ENCODE results near the gene TCEAL5. TPM values are rescaled to one million over a fixed set of nuclear protein-coding genes. Genes with fewer than 3 reads are reported as not detected.
A peak's percentile ranks its signal among the peaks of the same experiment; 100 is the strongest.

TCEAL5 gene
- total and polyA plus RNA-seq, 2 of the 8 experiments (the other 6 are each of a cell fraction or from before 2014, with no cell fraction given), result 0.17 to 6.6 TPM

DNA sequence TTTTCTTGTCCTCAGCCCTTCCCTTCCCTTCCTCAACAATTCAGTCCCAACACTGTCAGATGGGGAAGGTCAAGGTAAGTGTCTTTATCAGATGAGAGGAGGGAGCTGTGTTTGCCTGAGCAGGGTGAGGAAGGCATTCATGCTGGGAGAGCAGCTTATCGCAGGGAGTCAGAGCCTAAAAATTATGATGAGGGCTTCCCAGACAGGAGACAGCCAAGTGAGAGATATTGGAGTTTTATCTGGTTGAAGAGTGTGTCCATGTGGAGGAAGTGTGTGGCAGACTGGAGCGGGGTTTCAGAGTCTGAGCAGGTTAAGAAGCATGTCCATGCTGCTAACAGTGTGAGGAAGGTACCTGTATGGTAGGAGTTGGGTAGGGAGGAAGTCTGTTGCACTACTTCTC lies 43.3 kb downstream of the TCEAL5 start:
- CTCF ChIA-PET (ENCODE audit: partially characterized antibody), result interaction anchor here (1.0 kb wide), 1 partner anchor 17 kb away, joined by 3 read pairs; no protein-coding TSS in a partner anchor
- WGBS, 2 experiments (ENCODE audit: extremely low coverage in 1 of 2, insufficient coverage in 1 of 2, insufficient read length in 1 of 2, insufficient replicate concordance in 2 of 2, low coverage in 1 of 2, low lambda C conversion rate in 2 of 2, missing lambda C conversion rate in 1 of 2), result 94% methylated on average over 2 of the region's 2 CpGs; no CpG with 5 or more reads in 1 of the 2 experiments
- H3K9me3 ChIP-seq (ENCODE audit: insufficient read depth in 2 of 2, low read depth in 1 of 2, low read length in 1 of 2), result no peaks in the 10 kb centered on the region
- no peak overlapping the region for H3K9ac ChIP-seq (replicated peaks in 1 of 4; ENCODE audit: extremely low read depth in 1 of 4, low read depth in 3 of 4, low read length in 3 of 4)
- H2BK15ac ChIP-seq (ENCODE audit: low read length), result no peak overlapping the region
- H4K20me1 ChIP-seq (replicated peaks in 1 of 2; ENCODE audit: control insufficient read depth in 1 of 2, insufficient read depth in 2 of 2, low read length in 2 of 2), result no peaks in the 10 kb centered on the region
- H3K4me2 ChIP-seq (ENCODE audit: insufficient read depth in 1 of 2, low read depth in 2 of 2, low read length in 2 of 2), result no peak overlapping the region
- no peak overlapping the region for H3K4ac ChIP-seq (replicated peaks; ENCODE audit: insufficient read length, low read depth, low read length)
- no peaks in the 10 kb centered on the region for H3K4me1 ChIP-seq (replicated peaks in 1 of 4; ENCODE audit: control insufficient read depth in 3 of 4, insufficient read depth in 4 of 4, low read length in 3 of 4)
- no peaks in the 10 kb centered on the region for H3K79me1 ChIP-seq (ENCODE audit: low read depth, low read length)
- H2BK120ac ChIP-seq (replicated peaks; ENCODE audit: low read depth, low read length), result no peak overlapping the region
- H4K91ac ChIP-seq (replicated peaks; ENCODE audit: insufficient read length, low read length), result peak overlapping the region; percentile 65
- H3K23ac ChIP-seq (ENCODE audit: insufficient read length), result no peak overlapping the region
- DNase-seq (ENCODE audit: low read depth in 1 of 2, low spot score in 2 of 2), result no peak
- H3K18ac ChIP-seq (ENCODE audit: extremely low read depth, low read length), result no peak overlapping the region
- no peak overlapping the region for H2BK12ac ChIP-seq (ENCODE audit: low read depth, low read length)
- H3K27me3 ChIP-seq (replicated peaks in 1 of 4; ENCODE audit: control insufficient read depth in 3 of 4, extremely low read depth in 1 of 4, insufficient read depth in 3 of 4, low read length in 3 of 4), result no peaks in the 10 kb centered on the region
- H3K79me2 ChIP-seq (ENCODE audit: control insufficient read depth in 1 of 2, insufficient read depth in 2 of 2, low read length in 2 of 2), result no peaks in the 10 kb centered on the region
- no peak overlapping the region for H4K8ac ChIP-seq (ENCODE audit: extremely low read depth, insufficient read depth, low read length)
- POLR2A ChIA-PET (ENCODE audit: partially characterized antibody), result interaction anchor here (0.6 to 1.3 kb wide), 3 partner anchors 15 to 286 kb away, joined by 3 to 4 read pairs (median 3); partner anchors contain the start of genes RAB40A and TCEAL8
- H3K36me3 ChIP-seq (ENCODE audit: control insufficient read depth in 2 of 4, insufficient read depth in 4 of 4, low read length in 3 of 4), result no peaks in the 10 kb centered on the region
- no peak overlapping the region for H2BK20ac ChIP-seq (ENCODE audit: low read length)
- no peak overlapping the region for H2AK5ac ChIP-seq (ENCODE audit: low read depth, low read length)
- TF ChIP-seq SP2 (IDR thresholded peaks at IDR 0.05; ENCODE audit: low read length) (no peak), GABPA (IDR thresholded peaks at IDR 0.05; ENCODE audit: borderline replicate concordance, insufficient read depth, low read length) (no peak), RNF2 (IDR thresholded peaks at IDR 0.05; ENCODE audit: borderline replicate concordance, low read depth, low read length, missing control alignments, poor library complexity, severe bottlenecking) (no peak), ASH2L (IDR thresholded peaks at IDR 0.05; ENCODE audit: low read length) (no peak), TCF12 (IDR thresholded peaks at IDR 0.05; ENCODE audit: low read depth, low read length) (no peak), ZNF274 (IDR thresholded peaks at IDR 0.05; ENCODE audit: borderline replicate concordance, extremely low read depth, low read length) (no peak), RXRA (IDR thresholded peaks at IDR 0.05; ENCODE audit: insufficient read depth, low read depth, low read length) (no peak), BCL11A (IDR thresholded peaks at IDR 0.05; ENCODE audit: low read depth in 2 of 2, low read length in 2 of 2) (no peak), TAF7 (optimal IDR thresholded peaks at IDR 0.05; ENCODE audit: borderline replicate concordance, low read depth, low read length) (no peak)
- TF ChIP-seq, protein P1, sequence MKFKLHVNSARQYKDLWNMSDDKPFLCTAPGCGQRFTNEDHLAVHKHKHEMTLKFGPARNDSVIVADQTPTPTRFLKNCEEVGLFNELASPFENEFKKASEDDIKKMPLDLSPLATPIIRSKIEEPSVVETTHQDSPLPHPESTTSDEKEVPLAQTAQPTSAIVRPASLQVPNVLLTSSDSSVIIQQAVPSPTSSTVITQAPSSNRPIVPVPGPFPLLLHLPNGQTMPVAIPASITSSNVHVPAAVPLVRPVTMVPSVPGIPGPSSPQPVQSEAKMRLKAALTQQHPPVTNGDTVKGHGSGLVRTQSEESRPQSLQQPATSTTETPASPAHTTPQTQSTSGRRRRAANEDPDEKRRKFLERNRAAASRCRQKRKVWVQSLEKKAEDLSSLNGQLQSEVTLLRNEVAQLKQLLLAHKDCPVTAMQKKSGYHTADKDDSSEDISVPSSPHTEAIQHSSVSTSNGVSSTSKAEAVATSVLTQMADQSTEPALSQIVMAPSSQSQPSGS (IDR thresholded peaks at IDR 0.05; ENCODE audit: low read length), result no peak
- H4K5ac ChIP-seq (ENCODE audit: insufficient read length, low read depth, low read length), result no peak overlapping the region
- H3K56ac ChIP-seq (replicated peaks; ENCODE audit: insufficient read length, low read depth, low read length), result no peak overlapping the region
- FAIRE-seq, result peak; percentile 42
- 0 out of 2 replicates have a peak overlapping the region, but pooled peaks have one; percentile 32 for H2AFZ ChIP-seq (ENCODE audit: low read length)
- H3K14ac ChIP-seq (ENCODE audit: insufficient read length), result no peak overlapping the region
- H3K23me2 ChIP-seq (ENCODE audit: low read depth, low read length), result no peaks in the 10 kb centered on the region
- no peak overlapping the region for H3K27ac ChIP-seq (ENCODE audit: low read depth, low read length)
- no peak overlapping the region for H3K4me3 ChIP-seq (ENCODE audit: extremely low read depth in 1 of 4, insufficient read depth in 2 of 4, low read depth in 3 of 4, low read length in 4 of 4)
- H2BK5ac ChIP-seq (ENCODE audit: low read depth, low read length), result no peak overlapping the region
